GM18873 (cell line): ENCODE results near the gene LYPLAL1.

Source experiments
- ATAC-seq: cut with Tn5 transposase; IDR thresholded peaks from one replicate; pipeline ENCODE4 v1.9.1; 2021; ENCODE audit warnings: mild to moderate bottlenecking, moderate library complexity, moderate number of reproducible peaks; ENCODE audit not compliant: unreplicated experiment, low FRiP score

LYPLAL1 gene

DNA sequence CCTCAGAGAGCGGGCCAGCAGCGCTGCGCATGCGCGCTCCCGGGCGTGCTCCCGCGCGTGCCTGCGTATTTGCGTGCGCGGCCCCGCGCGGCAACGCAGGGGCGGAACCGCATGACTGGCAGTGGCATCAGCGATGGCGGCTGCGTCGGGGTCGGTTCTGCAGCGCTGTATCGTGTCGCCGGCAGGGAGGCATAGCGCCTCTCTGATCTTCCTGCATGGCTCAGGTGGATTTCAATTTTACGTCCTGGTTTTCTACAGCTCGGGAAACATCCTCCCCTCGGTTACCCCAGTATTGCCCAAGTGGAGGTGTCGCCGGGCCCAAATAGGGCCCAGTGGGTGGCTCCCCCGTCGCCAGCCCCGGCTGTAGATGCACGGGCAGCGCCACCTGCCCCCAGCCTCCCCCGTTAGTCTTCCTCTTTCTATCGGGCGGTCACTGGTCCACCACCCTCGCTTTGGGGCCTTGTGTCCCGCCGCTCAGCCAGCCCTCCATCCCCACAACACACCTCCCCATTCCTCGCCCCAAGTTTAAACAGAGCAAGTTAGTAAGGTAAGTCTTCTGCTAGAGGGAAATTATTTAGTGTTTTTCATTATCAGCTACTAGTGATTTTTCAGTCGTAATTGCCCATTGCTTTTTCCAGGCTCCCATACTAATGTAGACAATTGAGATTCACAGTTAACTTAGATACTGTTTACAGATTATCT lies at the start of gene LYPLAL1:
LYPLAL1 (plus strand) TSS at position 121 of the 702 bp plus-strand sequence; CDS start at position 134, 13 bp downstream.
- peak; percentile 68 for ATAC-seq

DNA sequence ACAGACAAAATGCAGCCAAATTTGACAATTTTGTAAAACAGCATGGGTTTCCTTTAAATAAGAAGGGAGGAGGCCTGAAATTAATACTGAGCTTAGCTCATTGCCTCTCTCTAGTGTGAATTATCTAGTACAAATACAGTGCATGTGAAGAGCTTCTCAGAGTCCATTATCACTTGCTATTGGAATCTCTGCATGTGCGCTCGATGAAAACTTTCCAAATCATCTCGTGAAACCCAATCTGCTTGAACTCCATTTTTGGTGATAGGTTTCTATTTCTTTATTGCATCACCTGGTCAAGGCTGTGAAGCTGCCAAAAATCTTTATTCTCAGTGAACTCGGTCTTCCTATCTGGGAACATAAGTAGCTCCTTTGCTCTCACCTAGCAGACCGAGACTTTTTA lies 49.5 kb upstream of the LYPLAL1 start:
- ATAC-seq: no peak

DNA sequence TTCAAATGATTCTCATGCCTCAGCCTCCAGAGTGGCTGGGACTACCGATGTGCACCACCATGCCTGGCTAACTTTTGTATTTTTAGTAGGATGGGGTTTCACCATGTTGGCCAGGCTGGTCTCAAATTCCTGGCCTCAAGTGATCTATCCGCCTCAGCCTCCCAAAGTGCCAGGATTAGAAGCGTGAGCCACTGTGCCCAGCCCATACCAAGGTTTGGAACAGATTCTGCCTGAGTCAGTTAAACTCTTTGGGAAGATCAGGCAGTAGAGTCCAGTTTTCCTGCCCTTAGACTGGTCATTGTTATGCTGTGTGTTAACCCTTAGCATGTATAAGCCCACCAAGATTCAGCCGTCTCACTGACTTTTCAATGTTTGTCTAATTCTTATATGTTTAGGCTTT lies 48.3 kb upstream of the LYPLAL1 start:
- no peak for ATAC-seq

DNA sequence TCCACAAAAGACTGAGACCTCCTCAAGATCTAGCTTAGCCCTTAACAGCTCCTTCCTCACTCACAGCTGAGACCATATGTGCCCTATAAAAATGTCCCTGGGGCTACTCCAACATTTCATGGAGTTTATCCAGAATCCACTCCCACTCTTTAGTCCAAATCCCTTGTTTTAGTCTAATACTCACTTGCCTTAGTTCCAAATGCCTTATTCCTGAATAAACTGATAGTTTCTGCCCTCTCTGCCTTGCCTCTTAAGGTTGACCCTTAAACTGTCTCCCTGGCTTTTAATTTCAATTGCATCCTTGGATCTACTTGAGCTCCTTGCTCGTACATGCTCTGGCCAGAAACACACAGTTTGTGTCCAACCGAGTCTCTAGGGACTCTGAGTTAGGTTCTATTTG lies 47.3 kb upstream of the LYPLAL1 start:
- ATAC-seq: no peak

DNA sequence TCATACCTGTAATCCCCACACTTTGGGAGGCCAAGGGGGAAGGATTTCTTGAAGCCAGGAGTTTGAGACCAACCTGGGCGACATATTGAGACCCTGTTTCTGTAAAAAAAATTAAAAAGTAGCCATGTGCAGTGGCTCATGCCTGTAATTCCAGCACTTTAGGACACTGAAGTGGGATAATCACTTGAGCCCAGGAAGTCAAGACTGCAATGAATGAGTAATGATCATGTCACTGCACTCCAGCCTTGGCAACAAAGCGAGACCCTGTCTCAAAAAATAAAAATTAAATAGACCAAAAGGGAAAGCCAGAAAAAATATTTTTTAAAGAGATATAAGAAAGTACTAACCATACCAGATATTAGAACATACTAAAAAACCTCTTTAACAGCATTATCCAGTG lies 44.7 kb upstream of the LYPLAL1 start:
- ATAC-seq: no peak

DNA sequence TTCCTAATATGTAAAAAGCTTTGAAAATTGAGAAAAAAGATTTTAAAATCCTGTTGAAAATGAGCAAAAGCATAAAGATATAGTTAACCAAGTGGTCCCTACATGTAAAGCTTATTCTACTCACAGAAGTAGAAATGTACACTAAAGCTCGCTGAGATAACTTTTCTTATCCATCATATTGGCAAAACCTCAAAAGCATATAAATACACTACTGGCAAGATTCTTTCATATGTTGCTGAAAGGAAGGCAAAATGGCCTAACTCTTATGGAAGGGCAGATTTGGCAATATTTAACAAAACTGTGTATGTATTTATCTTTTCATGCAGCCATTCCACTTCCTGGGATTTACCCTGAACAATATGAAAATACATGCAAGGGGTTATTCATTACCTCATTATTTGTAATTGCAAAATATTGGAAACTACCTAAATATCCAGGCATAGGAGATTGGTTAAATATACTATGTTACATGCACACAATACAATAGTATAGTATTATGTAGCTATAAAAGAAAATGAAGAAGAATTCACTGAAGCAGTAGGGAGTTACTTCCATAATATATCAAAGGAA lies 43.2 kb upstream of the LYPLAL1 start:
- peak; percentile 65 for ATAC-seq

DNA sequence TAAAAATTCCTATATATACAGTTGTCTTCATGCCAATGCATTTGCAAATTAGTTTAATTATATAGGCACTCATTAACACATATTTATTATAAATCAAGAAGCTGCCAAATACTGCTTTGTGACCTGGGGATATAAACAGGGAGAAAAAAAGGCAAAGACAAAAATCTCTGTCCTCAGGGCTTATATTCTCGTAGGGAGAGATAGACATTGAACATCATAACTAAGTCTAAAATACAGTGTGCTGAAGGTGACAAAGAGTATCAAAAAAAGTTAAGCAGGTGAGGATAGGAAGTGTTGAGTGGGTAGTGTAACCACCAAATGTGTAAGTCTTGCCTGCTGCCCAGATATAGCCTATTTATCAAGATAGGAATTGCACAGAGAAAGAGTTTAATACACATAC lies 40.7 kb upstream of the LYPLAL1 start:
- no peak for ATAC-seq

DNA sequence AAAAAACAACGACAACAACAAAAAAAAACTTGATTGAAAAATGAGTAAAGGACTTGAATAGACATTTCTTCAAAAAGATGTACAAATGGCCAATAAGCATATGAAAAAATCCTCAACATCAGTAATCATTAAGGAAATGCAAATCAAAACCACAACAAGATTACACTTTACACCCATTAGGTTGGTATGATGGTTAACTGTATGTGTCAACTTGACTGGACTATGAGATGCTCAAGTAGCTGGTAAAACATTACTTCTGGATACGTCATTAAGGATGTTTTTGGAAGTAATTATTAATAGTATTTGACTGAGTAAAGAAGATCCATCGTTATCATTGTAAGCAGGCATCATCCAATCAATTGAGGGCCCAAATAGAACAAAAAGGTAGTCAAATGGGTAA lies 34.9 kb upstream of the LYPLAL1 start:
- ATAC-seq: peak; percentile 69

DNA sequence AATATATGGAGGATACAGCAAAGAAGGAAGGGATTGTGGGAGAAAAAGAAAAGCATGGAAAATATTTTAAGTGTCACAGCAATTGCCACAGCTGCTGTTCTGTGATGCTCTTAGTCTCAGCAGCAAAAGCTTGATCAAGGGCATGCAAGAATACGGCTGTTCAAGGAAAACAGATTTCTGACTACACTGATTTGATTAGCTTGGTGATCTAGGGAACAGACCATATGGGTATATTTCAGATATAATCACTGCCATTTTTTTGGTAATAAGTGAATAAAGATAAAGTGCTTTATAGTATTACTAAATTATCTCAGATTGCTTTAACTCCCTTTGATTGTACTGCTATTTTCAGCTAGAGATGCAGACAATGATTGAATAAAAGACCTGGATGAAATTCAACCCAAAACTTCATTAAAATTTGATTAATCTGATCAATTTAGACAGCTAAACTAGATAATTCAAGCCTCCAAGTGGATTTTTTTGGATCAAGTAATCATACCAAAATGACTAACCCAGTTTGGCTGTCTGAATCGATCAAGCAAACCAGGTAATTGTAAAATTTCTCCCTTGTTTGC lies 33.3 kb upstream of the LYPLAL1 start:
- no peak for ATAC-seq

DNA sequence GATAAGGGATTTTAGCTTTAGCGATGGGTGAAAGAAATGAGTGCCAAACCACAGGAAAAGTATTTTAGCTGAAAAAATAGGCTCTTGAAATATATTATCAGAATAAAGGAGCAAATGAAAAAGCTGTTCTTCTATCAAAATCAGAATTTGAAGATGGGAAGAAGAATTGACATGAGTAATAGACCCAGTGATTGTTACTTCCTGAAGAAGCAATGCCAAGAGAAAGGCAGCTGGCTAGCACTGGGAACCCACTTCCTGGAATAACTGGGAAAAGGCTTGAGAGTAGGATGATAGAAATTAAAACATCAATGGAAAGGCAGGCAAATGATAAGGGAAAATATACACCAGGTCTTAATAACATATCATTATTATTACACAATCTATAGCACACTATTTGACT lies 29.9 kb upstream of the LYPLAL1 start:
- ATAC-seq: no peak

DNA sequence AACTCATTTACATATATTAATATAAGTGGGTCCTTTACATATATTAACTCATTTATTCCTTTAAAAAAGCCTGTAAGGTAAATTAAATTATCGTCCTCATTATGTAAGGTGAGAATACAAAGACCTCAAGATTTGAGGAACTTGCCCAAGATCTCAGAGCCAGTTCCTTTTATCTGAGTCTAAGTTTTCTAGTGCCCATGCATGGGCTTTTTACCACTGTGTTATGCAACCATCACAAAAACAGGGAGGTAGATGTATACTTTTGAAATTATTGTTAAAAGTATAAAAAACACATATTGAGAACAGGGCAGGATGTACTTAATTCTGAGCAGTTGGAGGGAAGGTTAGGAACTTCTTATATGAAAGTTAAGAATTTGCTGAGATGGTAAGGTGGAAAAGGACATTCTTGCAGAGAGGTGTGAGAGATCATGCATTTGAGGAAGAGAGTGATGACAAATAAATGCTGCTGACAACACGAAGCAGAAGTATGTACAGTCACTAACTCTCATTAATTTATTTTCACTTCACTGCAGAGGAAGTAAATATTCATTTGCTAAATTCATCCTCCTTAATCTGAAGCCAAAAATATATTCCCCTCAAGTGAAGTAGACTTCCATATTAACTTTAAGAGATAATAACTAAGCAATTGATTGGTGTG lies 28.9 kb upstream of the LYPLAL1 start:
- no peak for ATAC-seq

DNA sequence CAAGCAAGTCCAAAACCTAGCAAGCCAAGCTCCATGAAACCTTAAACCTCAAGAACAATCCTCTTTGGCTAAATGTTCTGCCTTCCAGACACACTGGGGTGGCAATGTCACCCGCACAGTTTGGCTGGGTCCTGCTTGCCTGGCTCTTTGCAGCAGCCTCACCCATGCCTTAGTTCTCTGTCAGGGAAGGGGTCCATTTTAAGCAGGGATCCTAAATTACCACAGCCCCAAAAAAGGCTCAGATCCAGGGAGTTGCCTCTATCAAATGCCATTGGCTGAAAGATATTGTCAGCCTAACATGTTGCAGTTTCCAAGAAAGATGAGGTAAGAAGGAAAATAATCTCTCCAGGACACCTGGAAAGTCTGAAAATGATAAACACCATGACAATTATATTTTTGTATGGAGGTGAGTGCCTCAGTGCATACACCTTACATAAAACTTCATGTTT lies 26.1 kb upstream of the LYPLAL1 start:
- ATAC-seq: no peak

DNA sequence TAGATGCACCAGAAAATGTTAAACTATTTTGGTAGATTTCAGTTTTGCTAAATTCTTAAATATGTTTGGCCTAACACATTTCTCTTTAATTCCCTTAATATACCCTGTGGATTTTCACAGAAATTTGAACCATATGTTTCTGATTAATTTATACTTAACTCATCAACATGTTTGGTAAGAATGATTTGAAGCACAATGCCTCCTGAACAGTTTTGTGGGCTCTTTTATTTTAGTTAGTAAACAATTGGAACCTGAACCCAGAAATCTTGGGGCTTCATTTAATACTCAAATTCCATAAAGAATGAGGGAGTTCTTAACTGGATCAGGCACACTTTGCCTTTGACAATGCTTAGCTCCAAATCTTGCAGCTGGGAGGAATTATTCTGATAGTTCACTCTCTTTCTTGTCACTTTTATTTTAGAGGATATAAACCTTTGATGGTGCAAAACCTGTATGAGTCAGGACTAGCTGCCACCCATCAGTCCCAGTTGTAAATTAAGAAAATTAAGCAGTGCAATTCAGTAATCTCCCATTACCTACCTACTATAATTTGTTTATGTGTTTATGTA lies 24.6 kb upstream of the LYPLAL1 start:
- ATAC-seq: no peak

DNA sequence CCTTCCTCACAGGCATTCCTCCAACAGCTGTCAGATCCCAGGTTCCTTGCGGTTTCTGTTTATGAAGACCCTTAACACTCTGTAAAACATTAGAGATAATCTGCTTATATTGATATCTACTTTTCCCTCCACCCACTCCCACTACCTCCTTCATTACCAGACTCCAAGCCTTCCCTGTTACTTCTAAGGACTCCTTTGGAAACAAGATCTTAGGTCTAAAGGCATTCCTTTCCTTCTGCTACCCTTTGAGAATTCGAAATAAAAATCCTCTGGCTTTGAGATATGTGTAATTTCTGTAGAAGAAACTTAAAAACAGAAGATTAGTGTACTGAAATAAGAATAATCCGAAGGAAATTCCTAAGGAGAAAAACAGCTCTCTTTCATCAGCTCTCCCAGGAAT lies 23.7 kb upstream of the LYPLAL1 start:
- ATAC-seq: no peak

DNA sequence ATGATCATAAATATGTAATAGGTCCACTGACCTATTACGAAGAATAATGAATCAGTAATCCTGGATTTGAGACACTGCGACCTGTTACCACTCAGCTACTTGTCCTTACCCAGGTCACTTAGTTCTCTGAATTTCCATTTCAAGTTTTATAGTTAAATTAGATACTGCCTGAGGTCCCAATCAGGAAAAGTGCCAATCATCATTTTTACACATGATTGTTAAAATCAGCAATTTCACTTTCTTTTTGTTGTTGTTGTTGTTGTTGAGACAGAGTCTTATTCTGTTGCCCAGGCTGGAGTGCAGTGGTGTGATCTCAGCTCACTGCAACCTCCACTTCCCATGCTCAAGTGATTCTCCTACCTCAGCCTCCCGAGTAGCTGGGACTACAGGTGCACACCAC lies 22.8 kb upstream of the LYPLAL1 start:
- no peak for ATAC-seq

DNA sequence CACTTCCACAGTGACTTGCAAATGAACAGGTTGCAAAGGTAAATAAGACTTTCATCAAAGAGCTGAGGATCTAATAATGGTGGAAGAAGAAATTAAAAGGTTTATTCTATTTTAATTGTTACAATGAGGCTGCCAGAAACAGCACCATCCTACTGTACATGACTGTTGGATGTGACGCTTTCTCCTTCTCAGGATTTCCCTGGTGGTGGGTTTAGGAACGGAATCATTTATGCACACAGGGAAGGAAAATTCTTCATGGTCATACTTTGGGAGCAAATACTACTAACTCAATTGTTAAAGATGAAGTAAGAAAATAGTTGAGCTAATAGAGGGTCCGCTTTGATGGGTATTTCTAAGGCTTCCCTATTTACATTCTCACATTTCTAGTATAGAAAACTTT lies 22.2 kb upstream of the LYPLAL1 start:
- ATAC-seq: no peak

DNA sequence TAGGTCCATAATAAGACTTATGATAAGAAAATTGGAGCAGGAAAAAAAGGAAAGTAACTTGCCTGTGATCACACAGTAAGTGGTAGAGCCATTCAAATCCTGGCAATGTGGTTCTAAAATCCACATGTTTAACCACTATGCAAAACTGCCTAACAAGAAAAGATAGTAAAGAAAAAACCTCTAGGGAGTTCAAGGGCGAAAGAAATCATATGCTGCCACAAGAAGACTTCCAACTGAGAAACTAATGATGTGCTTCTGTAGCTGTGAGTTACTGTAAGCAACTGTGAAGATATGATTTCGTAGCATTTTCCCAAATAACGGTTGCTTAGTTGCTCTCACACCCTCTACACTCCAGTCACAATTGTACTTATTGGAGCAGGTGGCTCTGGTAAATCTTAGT lies 20.9 kb upstream of the LYPLAL1 start:
- peak; percentile 64 for ATAC-seq

DNA sequence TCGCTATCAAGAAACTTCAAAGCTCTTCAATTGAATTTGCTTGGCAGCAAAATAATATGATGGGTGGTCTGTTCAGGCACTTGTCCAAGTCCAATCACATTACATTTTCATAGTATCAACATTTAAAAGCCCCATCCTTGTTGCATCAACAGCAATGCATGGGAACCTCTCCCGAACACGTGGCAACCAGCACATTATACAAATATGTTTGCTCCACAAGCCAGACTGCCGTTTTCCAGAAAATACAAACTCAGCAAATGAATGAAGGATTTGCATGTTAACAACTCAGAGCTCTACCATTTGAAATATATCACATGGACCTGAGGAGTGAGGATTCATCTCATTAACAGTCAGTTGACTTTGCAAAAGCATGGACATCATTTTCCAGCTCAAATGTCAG lies 20.0 kb upstream of the LYPLAL1 start:
- no peak for ATAC-seq

DNA sequence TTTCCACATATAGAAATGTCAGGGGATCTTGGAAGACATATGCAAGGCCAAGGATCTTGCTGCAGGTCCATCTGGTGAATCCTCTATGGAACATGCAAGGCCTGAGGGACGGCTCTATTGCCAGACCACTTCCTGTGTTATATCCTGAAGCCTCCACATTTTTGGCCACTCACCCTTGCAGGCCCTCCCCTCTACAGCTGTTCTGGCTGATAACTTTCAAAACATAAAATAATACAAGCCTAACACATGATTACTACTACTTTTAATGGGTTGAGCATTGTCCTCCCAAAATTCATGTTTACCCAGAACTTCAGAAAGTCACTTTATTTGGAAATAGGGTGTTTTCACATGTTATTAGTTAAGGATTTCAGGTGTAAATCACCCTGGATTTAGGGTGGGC lies 18.5 kb upstream of the LYPLAL1 start:
- no peak for ATAC-seq

DNA sequence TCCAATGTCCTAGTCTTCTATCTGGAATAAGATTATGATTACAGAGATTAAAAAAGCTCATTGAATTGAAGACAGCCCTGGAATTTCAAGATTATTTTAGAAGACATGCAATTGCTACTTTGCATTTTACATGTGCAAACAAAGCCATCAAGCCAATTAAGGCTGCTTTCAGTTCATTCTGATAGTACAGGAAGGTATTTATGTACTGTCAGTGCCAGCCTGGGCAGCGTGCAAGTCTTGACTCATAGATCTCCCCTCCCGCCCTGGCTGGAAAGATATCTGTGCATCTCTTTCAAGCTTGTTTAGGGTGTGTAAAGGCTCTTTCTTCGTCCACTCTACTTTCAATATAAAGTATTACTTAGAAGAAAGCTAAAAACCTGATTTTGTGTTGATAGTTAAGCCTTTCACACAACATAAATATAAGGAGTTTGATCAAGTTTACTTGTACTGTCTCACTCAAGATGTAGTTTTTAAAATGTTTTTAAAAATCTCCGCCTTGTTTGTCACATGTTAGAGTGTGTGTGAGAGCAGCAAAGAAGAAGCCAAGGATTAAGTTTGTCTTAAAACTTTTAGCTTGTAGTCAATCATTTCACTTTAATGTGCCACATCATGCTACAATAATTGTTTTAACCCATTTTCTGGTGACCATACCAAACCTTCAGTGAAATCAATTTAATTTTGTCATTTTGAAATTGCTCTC lies 13.6 kb upstream of the LYPLAL1 start:
- ATAC-seq: peak; percentile 77

DNA sequence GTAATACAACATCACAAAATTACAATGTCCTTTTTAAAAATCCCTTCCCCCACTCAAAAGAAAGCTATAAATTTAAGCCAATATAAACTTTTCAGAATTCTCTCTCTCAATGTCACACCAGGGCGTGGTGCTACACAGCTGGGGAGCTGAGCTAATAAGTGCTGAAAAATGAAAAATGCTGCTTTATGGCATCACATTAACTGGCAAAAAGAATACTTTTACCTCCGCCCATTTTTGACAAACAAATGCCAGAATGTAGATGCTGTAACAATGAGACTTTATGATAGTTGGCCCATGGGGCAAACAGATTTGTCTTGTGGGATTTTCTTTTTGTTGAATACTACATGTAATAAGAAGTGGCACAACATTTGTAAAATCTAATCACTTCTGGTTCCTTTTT lies 12.7 kb upstream of the LYPLAL1 start:
- no peak for ATAC-seq
